HepG2 (cell line): Measurements from ENCODE around the gene ZKSCAN8. TPM values are rescaled to one million over a fixed set of nuclear protein-coding genes. Genes with fewer than 3 reads are reported as not detected.
A peak's percentile ranks its signal among the peaks of the same experiment; 100 is the strongest.

Experiments used
- EED ChIP-seq: sonication (generic); formaldehyde crosslinking; IDR thresholded peaks from 2 replicates; pipeline ENCODE4 v1.5.0; 2020; ENCODE audit warnings: mild to moderate bottlenecking, missing genetic modification reagents
- GTF2F1 ChIP-seq: fragments of 150-350 bp; IDR thresholded peaks from 2 replicates; pipeline ENCODE4 v1.6.1; 2014; ENCODE audit warnings: low read length
- HMG20A ChIP-seq: IDR thresholded peaks from 2 replicates; pipeline ENCODE4 v1.6.1; 2016; ENCODE audit warnings: borderline replicate concordance
- HMG20B ChIP-seq: conservative IDR thresholded peaks from 2 replicates; pipeline ENCODE4 v1.6.1; 2016; ENCODE audit warnings: missing genetic modification reagents, missing compliant biosample characterization
- HOXA5 ChIP-seq: sonication (generic); formaldehyde crosslinking; IDR thresholded peaks from 2 replicates; pipeline ENCODE4 v1.4.0; 2020; ENCODE audit warnings: missing genetic modification reagents
- MED1 ChIP-seq: sonication (generic); formaldehyde crosslinking; IDR thresholded peaks from 2 replicates; pipeline ENCODE4 v1.4.0; 2020; ENCODE audit warnings: missing genetic modification reagents
- MIXL1 ChIP-seq: IDR thresholded peaks from 2 replicates; pipeline ENCODE4 v1.6.1; 2016
- NFKBIZ ChIP-seq: IDR thresholded peaks from 2 replicates; pipeline ENCODE4 v1.6.1; 2018; ENCODE audit warnings: missing genetic modification reagents, missing compliant biosample characterization
- PITX1 ChIP-seq: sonication (generic); formaldehyde crosslinking; IDR thresholded peaks from 2 replicates; pipeline ENCODE4 v1.5.1; 2020; ENCODE audit warnings: mild to moderate bottlenecking, missing genetic modification reagents
- PLSCR1 ChIP-seq: sonication (generic); formaldehyde crosslinking; IDR thresholded peaks from 2 replicates; pipeline ENCODE4 v1.5.0; 2020; ENCODE audit warnings: missing genetic modification reagents, mild to moderate bottlenecking, borderline replicate concordance
- RNF2 ChIP-seq: fragments of 450-650 bp; conservative IDR thresholded peaks from 2 replicates; pipeline ENCODE4 v1.6.1; 2016; ENCODE audit warnings: low read depth
- SMAD9 ChIP-seq: sonication (generic); formaldehyde crosslinking; IDR thresholded peaks from 2 replicates; pipeline ENCODE4 v1.5.1; 2020; ENCODE audit warnings: mild to moderate bottlenecking, missing genetic modification reagents
- SNAPC2 ChIP-seq: sonication (generic); formaldehyde crosslinking; IDR thresholded peaks from 2 replicates; pipeline ENCODE4 v1.8.1; 2022; ENCODE audit warnings: mild to moderate bottlenecking, missing genetic modification reagents
- YEATS2 ChIP-seq: sonication (generic); formaldehyde crosslinking; IDR thresholded peaks from 2 replicates; pipeline ENCODE4 v1.4.0; 2020; ENCODE audit warnings: missing genetic modification reagents, borderline replicate concordance
- ZBTB1 ChIP-seq: sonication (generic); formaldehyde crosslinking; IDR thresholded peaks from 2 replicates; pipeline ENCODE4 v1.4.0; 2020; ENCODE audit warnings: missing genetic modification reagents, borderline replicate concordance
- ZNF138 ChIP-seq: sonication (generic); formaldehyde crosslinking; IDR thresholded peaks from 2 replicates; pipeline ENCODE4 v1.5.0; 2020; ENCODE audit warnings: mild to moderate bottlenecking, low read depth, missing genetic modification reagents
- ZNF143 ChIP-seq: sonication (generic); formaldehyde crosslinking; IDR thresholded peaks from 2 replicates; pipeline ENCODE4 v1.4.0; 2020; ENCODE audit warnings: missing genetic modification reagents
- ZNF639 ChIP-seq: conservative IDR thresholded peaks from 2 replicates; pipeline ENCODE4 v1.6.1; 2018; ENCODE audit warnings: missing genetic modification reagents
- ZNF747 ChIP-seq: sonication (generic); formaldehyde crosslinking; IDR thresholded peaks from 2 replicates; pipeline ENCODE4 v1.8.1; 2023; ENCODE audit warnings: missing genetic modification reagents, mild to moderate bottlenecking, borderline replicate concordance
- ZNF841 ChIP-seq: sonication (generic); formaldehyde crosslinking; IDR thresholded peaks from 2 replicates; pipeline ENCODE4 v1.8.1; 2023; ENCODE audit warnings: missing genetic modification reagents, borderline replicate concordance
- polyA plus RNA-seq, 8 experiments: library from polyadenylated mRNA; depleted of rRNA in 3 of 8; stranded (reverse) in 7 of 8; unstranded in 1 of 8; fragments of >200 nt; fragmentation: Illumina TruSeq in 4 of 8; extraction: Trizol in 4 of 8; gene quantifications; 2 replicates each; pipeline versions ENCODE4 v1.2.1 to v1.2.3, GENCODE V29; 2011 to 2016; ENCODE audit warnings: low read depth in 4 of 8, missing spikeins in 1 of 8, mixed read lengths in 1 of 8; ENCODE audit not compliant: insufficient read depth in 1 of 8
- total RNA-seq, 5 experiments: library from RNA; depleted of rRNA; stranded (reverse); fragments of >200 nt; fragmentation: Illumina TruSeq; extraction: Trizol; gene quantifications; 2 replicates each; pipeline ENCODE4 v1.2.3, GENCODE V29; 2016; ENCODE audit warnings: low read depth in 1 of 5
- TF ChIP-seq, protein P1 (sequence below): IDR thresholded peaks from 2 replicates; pipeline ENCODE4 v1.6.1; 2016; ENCODE audit warnings: low read depth
- TF ChIP-seq, protein P2 (sequence below): sonication (generic); formaldehyde crosslinking; IDR thresholded peaks from 2 replicates; pipeline ENCODE4 v1.5.0; 2020; ENCODE audit warnings: missing genetic modification reagents
- TF ChIP-seq, protein P3 (sequence below): IDR thresholded peaks from 2 replicates; pipeline ENCODE4 v1.6.1; 2016; ENCODE audit warnings: low read depth, borderline replicate concordance
- TF ChIP-seq, protein P4 (sequence below): sonication (generic); IDR thresholded peaks from 2 replicates; pipeline ENCODE4 v1.6.1; 2016; ENCODE audit warnings: low read depth, borderline replicate concordance
- TF ChIP-seq, protein P5 (sequence below): IDR thresholded peaks from 2 replicates; pipeline ENCODE4 v1.6.1; 2016; ENCODE audit warnings: missing compliant biosample characterization, missing genetic modification reagents, borderline replicate concordance

The ZKSCAN8 gene
- total and polyA plus RNA-seq, 2 of the 13 experiments (the other 11 are each of a cell fraction or from before 2014, with no cell fraction given), result 12.4 to 20.9 TPM

- no peak for TF ChIP-seq SMAD9 (CRISPR knock-in tag)
- TF ChIP-seq, protein P1, sequence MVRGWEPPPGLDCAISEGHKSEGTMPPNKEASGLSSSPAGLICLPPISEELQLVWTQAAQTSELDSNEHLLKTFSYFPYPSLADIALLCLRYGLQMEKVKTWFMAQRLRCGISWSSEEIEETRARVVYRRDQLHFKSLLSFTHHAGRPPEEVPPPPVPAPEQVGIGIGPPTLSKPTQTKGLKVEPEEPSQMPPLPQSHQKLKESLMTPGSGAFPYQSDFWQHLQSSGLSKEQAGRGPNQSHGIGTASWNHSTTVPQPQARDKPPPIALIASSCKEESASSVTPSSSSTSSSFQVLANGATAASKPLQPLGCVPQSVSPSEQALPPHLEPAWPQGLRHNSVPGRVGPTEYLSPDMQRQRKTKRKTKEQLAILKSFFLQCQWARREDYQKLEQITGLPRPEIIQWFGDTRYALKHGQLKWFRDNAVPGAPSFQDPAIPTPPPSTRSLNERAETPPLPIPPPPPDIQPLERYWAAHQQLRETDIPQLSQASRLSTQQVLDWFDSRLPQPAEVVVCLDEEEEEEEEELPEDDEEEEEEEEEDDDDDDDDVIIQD (CRISPR knock-in tag), result peak; percentile 92
- TF ChIP-seq, protein P2, sequence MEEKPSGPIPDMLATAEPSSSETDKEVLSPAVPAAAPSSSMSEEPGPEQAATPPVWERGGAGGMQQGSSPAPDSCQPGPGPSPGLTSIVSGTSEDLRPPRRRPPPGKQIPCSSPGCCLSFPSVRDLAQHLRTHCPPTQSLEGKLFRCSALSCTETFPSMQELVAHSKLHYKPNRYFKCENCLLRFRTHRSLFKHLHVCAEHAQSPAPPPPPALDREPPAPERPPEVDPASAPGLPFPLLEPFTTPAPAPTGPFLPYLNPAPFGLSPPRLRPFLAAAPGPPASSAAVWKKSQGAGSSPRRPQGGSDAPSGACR (CRISPR knock-in tag), result 0 out of 2 replicates have a peak, but pooled peaks have one; percentile 31
- TF ChIP-seq ZNF138 (CRISPR knock-in tag), result 0 out of 2 replicates have a peak, but pooled peaks have one; percentile 63
- TF ChIP-seq EED, result peak; percentile 54; the same call in 1 of the 2 replicates
- TF ChIP-seq ZNF747, result peak; percentile 91
- no peak for TF ChIP-seq GTF2F1
- TF ChIP-seq, protein P3, sequence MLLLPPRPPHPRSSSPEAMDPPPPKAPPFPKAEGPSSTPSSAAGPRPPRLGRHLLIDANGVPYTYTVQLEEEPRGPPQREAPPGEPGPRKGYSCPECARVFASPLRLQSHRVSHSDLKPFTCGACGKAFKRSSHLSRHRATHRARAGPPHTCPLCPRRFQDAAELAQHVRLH (CRISPR knock-in tag), result peak; percentile 77; the same call in 1 of the 2 replicates
- TF ChIP-seq ZNF143 (CRISPR knock-in tag), result no peak; the same call in 1 of the 2 replicates
- no peak for TF ChIP-seq ZBTB1
- TF ChIP-seq, protein P4, sequence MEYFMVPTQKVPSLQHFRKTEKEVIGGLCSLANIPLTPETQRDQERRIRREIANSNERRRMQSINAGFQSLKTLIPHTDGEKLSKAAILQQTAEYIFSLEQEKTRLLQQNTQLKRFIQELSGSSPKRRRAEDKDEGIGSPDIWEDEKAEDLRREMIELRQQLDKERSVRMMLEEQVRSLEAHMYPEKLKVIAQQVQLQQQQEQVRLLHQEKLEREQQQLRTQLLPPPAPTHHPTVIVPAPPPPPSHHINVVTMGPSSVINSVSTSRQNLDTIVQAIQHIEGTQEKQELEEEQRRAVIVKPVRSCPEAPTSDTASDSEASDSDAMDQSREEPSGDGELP, result peak; percentile 78; the same call in 1 of the 2 replicates
- TF ChIP-seq MIXL1 (CRISPR knock-in tag), result peak; percentile 47; the same call in 1 of the 2 replicates
- TF ChIP-seq ZNF639 (CRISPR knock-in tag), result 0 out of 2 replicates have a peak, but pooled peaks have one; percentile 40
- TF ChIP-seq HMG20A (CRISPR knock-in tag), result no peak
- TF ChIP-seq, protein P5, sequence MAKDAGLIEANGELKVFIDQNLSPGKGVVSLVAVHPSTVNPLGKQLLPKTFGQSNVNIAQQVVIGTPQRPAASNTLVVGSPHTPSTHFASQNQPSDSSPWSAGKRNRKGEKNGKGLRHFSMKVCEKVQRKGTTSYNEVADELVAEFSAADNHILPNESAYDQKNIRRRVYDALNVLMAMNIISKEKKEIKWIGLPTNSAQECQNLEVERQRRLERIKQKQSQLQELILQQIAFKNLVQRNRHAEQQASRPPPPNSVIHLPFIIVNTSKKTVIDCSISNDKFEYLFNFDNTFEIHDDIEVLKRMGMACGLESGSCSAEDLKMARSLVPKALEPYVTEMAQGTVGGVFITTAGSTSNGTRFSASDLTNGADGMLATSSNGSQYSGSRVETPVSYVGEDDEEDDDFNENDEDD (CRISPR knock-in tag), result peak; percentile 41; the same call in 1 of the 2 replicates
- TF ChIP-seq RNF2, result no peak
- TF ChIP-seq PLSCR1 (CRISPR knock-in tag), result no peak
- no peak for TF ChIP-seq SNAPC2 (CRISPR knock-in tag)
- peak; percentile 84; the same call in 1 of the 2 replicates for TF ChIP-seq HOXA5 (CRISPR knock-in tag)
- TF ChIP-seq NFKBIZ, result no peak; the same call in none of the 2 replicates
- TF ChIP-seq MED1 (CRISPR knock-in tag), result peak; percentile 50
- 0 out of 2 replicates have a peak, but pooled peaks have one; percentile 20 for TF ChIP-seq HMG20B (CRISPR knock-in tag)
- peak; percentile 78; the same call in 1 of the 2 replicates for TF ChIP-seq PITX1 (CRISPR knock-in tag)
- TF ChIP-seq ZNF841 (CRISPR knock-in tag), result no peak
- peak; percentile 95 for TF ChIP-seq YEATS2 (CRISPR knock-in tag)
Measured at GRCh38 chr6:28124350-28124970, 17.2 kb upstream of the ZKSCAN8 start, which contains the start of gene ZSCAN16 (continued).
